H1 (cell line): ENCODE results near the gene SLC15A3. TPM values are rescaled to one million over a fixed set of nuclear protein-coding genes. Genes with fewer than 3 reads are reported as not detected.

Source experiments
- TAF7 ChIP-seq: optimal IDR thresholded peaks from 2 replicates; pipeline ENCODE3; 2011; ENCODE audit warnings: low read depth, mild to moderate bottlenecking, inconsistent platforms, low read length, moderate library complexity, borderline replicate concordance
- polyA plus RNA-seq, 7 experiments: library from polyadenylated mRNA; depleted of rRNA in 3 of 7; stranded (reverse) in 5 of 7; unstranded in 2 of 7; fragments of >200 nt in 5 of 7; fragments of 200-250 nt in 2 of 7; gene quantifications; 1 replicate in 5 of 7; 2 replicates in 1 of 7; 4 replicates in 1 of 7; pipeline versions ENCODE4 v1.2.1 to v1.2.3, GENCODE V29; 2011 to 2013; ENCODE audit warnings: missing spikeins in 2 of 7, mixed read lengths in 2 of 7
- total RNA-seq: library from RNA; stranded (reverse); fragmentation: NEBNext Ultra II Directional; extraction: Animal tissue kit (Norgen Biotek cat#: 25700); gene quantifications from 2 replicates; pipeline ENCODE4 v1.2.1, GENCODE V29; 2021

SLC15A3 gene
- total and polyA plus RNA-seq, 2 of the 8 experiments (the other 6 are each of a cell fraction or from before 2014, with no cell fraction given), result 25.8 to 31.0 TPM

DNA sequence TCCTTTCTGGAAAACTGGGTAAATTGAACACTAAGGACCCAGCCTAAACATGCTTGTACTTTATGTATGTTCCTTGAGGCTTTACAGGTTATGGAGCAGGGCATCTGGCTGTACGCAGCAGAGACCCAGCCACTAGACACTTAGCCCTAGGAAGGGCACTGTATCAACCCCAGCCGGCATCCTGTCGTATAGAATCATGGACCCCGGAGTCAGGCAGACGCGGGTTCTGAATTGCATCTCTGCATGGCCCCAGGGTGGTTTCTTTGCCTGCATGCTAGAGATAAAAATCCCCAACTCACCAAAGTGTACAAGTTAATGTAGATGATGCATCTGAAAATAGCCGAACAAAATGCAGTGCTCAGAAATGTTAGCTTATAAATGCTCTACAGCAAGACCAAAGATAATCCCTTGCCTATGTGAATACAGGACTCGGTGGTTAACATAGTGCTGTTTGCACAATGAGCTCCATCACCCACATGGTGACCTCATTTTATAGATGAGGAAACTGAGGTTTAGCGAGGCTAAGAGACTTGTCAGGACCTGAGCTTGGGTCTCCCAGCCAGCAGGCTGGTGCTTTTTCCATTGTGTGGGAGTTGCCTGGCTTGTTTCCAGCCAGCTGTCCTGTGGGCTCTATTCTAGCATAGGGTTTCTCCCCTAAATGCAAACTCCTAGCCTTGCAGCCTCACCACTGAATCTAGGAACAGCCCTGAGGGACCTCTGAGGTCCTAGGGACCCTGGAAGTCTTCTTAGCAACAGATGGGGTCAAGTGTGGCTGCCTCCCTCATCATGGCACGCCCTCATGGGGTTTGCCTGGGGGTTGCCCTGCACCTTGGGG is 26.8 kb upstream of the SLC15A3 start (continued):
- no peak for TF ChIP-seq TAF7
